HCT116 (cell line): ENCODE data around the gene FGD5. TPM values are rescaled to one million over a fixed set of nuclear protein-coding genes. Genes with fewer than 3 reads are reported as not detected.

ENCODE experiments used
- ATAC-seq: fragments of 200-7000 bp; cut with Tn5 transposase; 2 replicates; pipeline ENCODE4 v1.9.1; 2020; ENCODE audit warnings: mild to moderate bottlenecking, moderate library complexity
- BruUV-seq: library from RNA; stranded (reverse); fragments of 400-500 nt; replicated peaks from 2 replicates; lab custom pipeline; 2021; lab: Mats Ljungman, UMichigan
- CTCF ChIA-PET: fragments of 300-600 bp; sonication (Branson Sonifier 250); formaldehyde crosslinking; loops from one replicate; lab custom pipeline; 2021; ENCODE audit warnings: antibody characterized with exemption; lab: Charles Lee
- POLR2A ChIA-PET: fragments of 300-600, 350-600 bp; sonication (Branson Sonifier 250); formaldehyde crosslinking; loops from one replicate; lab custom pipeline; 2021; ENCODE audit warnings: antibody characterized with exemption; lab: Charles Lee
- RAD21 ChIA-PET, 2 experiments: fragments of 300-600 bp; sonication (Branson Sonifier 250); formaldehyde crosslinking; loops; one replicate each; lab custom pipeline; 2023; ENCODE audit warnings: low total read pairs in 2 of 2; ENCODE audit not compliant: uncharacterized antibody in 2 of 2, unreplicated experiment in 2 of 2, low non-redundant PET in 1 of 2; lab: Charles Lee
- DNase-seq: peaks from one replicate; pipeline ENCODE4 v3.0.0-alpha.2; 2010; ENCODE audit warnings: low read depth, low spot score
- H2AFZ ChIP-seq: fragments of 200-600 bp; shearing (Covaris generic), sonication (generic); 2 replicates; pipeline ENCODE4 v1.6.1; 2017; ENCODE audit warnings: low read depth, mixed run types, mixed read lengths, antibody characterized with exemption, low read length; ENCODE audit not compliant: poor library complexity, severe bottlenecking
- H3K27ac ChIP-seq: 2 replicates; pipeline ENCODE4 v1.5.1; 2012; ENCODE audit warnings: low read depth, low read length
- H3K27me3 ChIP-seq: fragments of 200-600 bp; sonication (generic); 2 replicates; pipeline ENCODE4 v1.6.1; 2016; ENCODE audit warnings: mixed run types, low read length, mixed read lengths; ENCODE audit not compliant: insufficient read depth
- H3K36me3 ChIP-seq, 2 experiments: fragments of 200-500 bp in 1 of 2; fragments of 200-600 bp in 1 of 2; sonication (Bioruptor generic) in 1 of 2; sonication (generic) in 1 of 2; 2 replicates each; pipeline versions ENCODE4 v1.5.1 to v1.6.1; 2014 to 2016; ENCODE audit warnings: low read length in 2 of 2, inconsistent platforms in 1 of 2, mixed read lengths in 1 of 2, mixed run types in 1 of 2; ENCODE audit not compliant: insufficient read depth in 2 of 2, control insufficient read depth in 1 of 2
- H3K4me1 ChIP-seq, 2 experiments: fragments of 200-600 bp in 1 of 2; sonication (generic) in 1 of 2; 2 replicates each; pipeline versions ENCODE4 v1.5.1 to v1.6.1; 2012 to 2017; ENCODE audit warnings: low read length in 2 of 2, inconsistent platforms in 1 of 2, mild to moderate bottlenecking in 1 of 2, mixed read lengths in 1 of 2, mixed run types in 1 of 2, moderate library complexity in 1 of 2; ENCODE audit not compliant: insufficient read depth in 2 of 2, control insufficient read depth in 1 of 2
- H3K4me2 ChIP-seq: fragments of 200-600 bp; sonication (generic); 2 replicates; pipeline ENCODE4 v1.6.1; 2017; ENCODE audit warnings: mixed run types, low read length, mixed read lengths
- H3K4me3 ChIP-seq, 2 experiments: fragments of 200-600 bp in 1 of 2; sonication (generic) in 1 of 2; replicated peaks in 1 of 2; 2 replicates each; pipeline ENCODE4 v1.5.1; 2011 to 2016; ENCODE audit warnings: low read length in 2 of 2, control low read depth in 1 of 2, low read depth in 1 of 2, mild to moderate bottlenecking in 1 of 2, mixed read lengths in 1 of 2, mixed run types in 1 of 2
- H3K79me2 ChIP-seq: fragments of 200-600 bp; sonication (generic); 2 replicates; pipeline ENCODE4 v1.6.1; 2017; ENCODE audit warnings: mild to moderate bottlenecking, mixed run types, low read length, moderate library complexity, mixed read lengths; ENCODE audit not compliant: insufficient read depth
- H3K9ac ChIP-seq: fragments of 200-600 bp; sonication (generic); 2 replicates; pipeline ENCODE4 v1.6.1; 2016; ENCODE audit warnings: low read length, mixed read lengths
- H3K9me2 ChIP-seq: fragments of 200-600 bp; sonication (generic), shearing (Covaris generic); 2 replicates; pipeline ENCODE4 v1.6.1; 2017; ENCODE audit warnings: mixed run types, mild to moderate bottlenecking, moderate library complexity; ENCODE audit not compliant: insufficient read depth
- H3K9me3 ChIP-seq, 2 experiments: fragments of 200-500 bp in 1 of 2; fragments of 200-600 bp in 1 of 2; sonication (Bioruptor generic) in 1 of 2; sonication (generic) in 1 of 2; 2 replicates each; pipeline ENCODE4 v1.6.1; 2014 to 2017; ENCODE audit warnings: low read length in 2 of 2, mixed read lengths in 2 of 2, inconsistent platforms in 1 of 2, low read depth in 1 of 2, mild to moderate bottlenecking in 1 of 2, mixed run types in 1 of 2, moderate library complexity in 1 of 2; ENCODE audit not compliant: control insufficient read depth in 1 of 2, insufficient read depth in 1 of 2
- H4K20me1 ChIP-seq: fragments of 200-600 bp; sonication (generic), shearing (Covaris generic); 2 replicates; pipeline ENCODE4 v1.6.1; 2017; ENCODE audit warnings: mixed run types, mild to moderate bottlenecking, moderate library complexity; ENCODE audit not compliant: insufficient read depth
- CBX3 ChIP-seq: IDR thresholded peaks from 2 replicates; pipeline ENCODE4 v1.6.1; 2012; ENCODE audit warnings: low read depth
- CEBPB ChIP-seq: IDR thresholded peaks from 2 replicates; pipeline ENCODE4 v1.6.1; 2012; ENCODE audit warnings: low read depth
- EGR1 ChIP-seq: IDR thresholded peaks from 2 replicates; pipeline ENCODE4 v1.6.1; 2012; ENCODE audit warnings: low read depth
- ELF1 ChIP-seq: IDR thresholded peaks from 2 replicates; pipeline ENCODE4 v1.6.1; 2012; ENCODE audit warnings: low read depth, borderline replicate concordance
- EZH2 ChIP-seq: fragments of 200-600 bp; sonication (generic); IDR thresholded peaks from 2 replicates; pipeline ENCODE4 v1.6.1; 2017; ENCODE audit warnings: antibody characterized with exemption, mixed run types
- EZH2phosphoT487 ChIP-seq: fragments of 200-600 bp; IDR thresholded peaks from 2 replicates; pipeline ENCODE4 v1.6.1; 2018; ENCODE audit warnings: antibody characterized with exemption, borderline replicate concordance
- FOSL1 ChIP-seq: IDR thresholded peaks from 2 replicates; pipeline ENCODE4 v1.6.1; 2012; ENCODE audit warnings: low read depth
- JUND ChIP-seq: IDR thresholded peaks from 2 replicates; pipeline ENCODE4 v1.6.1; 2012
- POLR2AphosphoS5 ChIP-seq: IDR thresholded peaks from 2 replicates; pipeline ENCODE4 v1.6.1; 2011; ENCODE audit warnings: mild to moderate bottlenecking, low read depth, low read length, moderate library complexity
- REST ChIP-seq: IDR thresholded peaks from 2 replicates; pipeline ENCODE4 v1.6.1; 2012; ENCODE audit warnings: low read depth
- SIN3A ChIP-seq: IDR thresholded peaks from 2 replicates; pipeline ENCODE4 v1.6.1; 2012; ENCODE audit warnings: low read depth
- SP1 ChIP-seq: IDR thresholded peaks from 2 replicates; pipeline ENCODE4 v1.6.1; 2012; ENCODE audit warnings: low read depth
- SRF ChIP-seq: IDR thresholded peaks from 2 replicates; pipeline ENCODE4 v1.6.1; 2012; ENCODE audit warnings: low read depth
- TCF7L2 ChIP-seq: IDR thresholded peaks from 2 replicates; pipeline ENCODE4 v1.7.0; 2011; ENCODE audit warnings: borderline replicate concordance, inconsistent platforms; ENCODE audit not compliant: insufficient read depth, insufficient read length; ENCODE audit errors: extremely low read depth
- YY1 ChIP-seq: IDR thresholded peaks from 2 replicates; pipeline ENCODE4 v1.6.1; 2011; ENCODE audit warnings: low read length, low read depth, moderate library complexity, mild to moderate bottlenecking; ENCODE audit not compliant: insufficient replicate concordance; ENCODE audit errors: extremely low read depth
- ZFX ChIP-seq: fragments of 450-650 bp; IDR thresholded peaks from 2 replicates; pipeline ENCODE4 v1.6.1; 2017
- ZNF274 ChIP-seq: fragments of 200-500 bp; sonication (Bioruptor generic); IDR thresholded peaks from 2 replicates; pipeline ENCODE4 v1.6.1; 2014; ENCODE audit warnings: mild to moderate bottlenecking, low read depth, low read length, inconsistent platforms
- intact Hi-C: fragments of 100-400 bp; cut with micrococcal nuclease; formaldehyde crosslinking; loops from 2 replicates; pipeline ENCODE4 v1.10.0; 2022
- total RNA-seq: library from RNA; stranded (reverse); gene quantifications from one replicate; pipeline ENCODE4 v1.2.1, GENCODE V29; 2021; ENCODE audit not compliant: unreplicated experiment
- TF ChIP-seq, protein P1 (sequence below): IDR thresholded peaks from 2 replicates; pipeline ENCODE4 v1.6.1; 2011; ENCODE audit warnings: mild to moderate bottlenecking, low read length, moderate library complexity; ENCODE audit not compliant: insufficient replicate concordance; ENCODE audit errors: extremely low read depth
- TF ChIP-seq, protein P2 (sequence below): IDR thresholded peaks from 2 replicates; pipeline ENCODE4 v1.6.1; 2012

FGD5 gene
- total RNA-seq, 1 experiment from 2014 or later: 0.22 TPM

- RAD21 ChIA-PET: no interaction called here
- intact Hi-C loops: no loop called here
- Histone ChIP-seq H3K4me1 (no peaks in the 10 kb centered on the region), H2AFZ (no peak overlapping the region), H4K20me1 (no peaks in the 10 kb centered on the region), H3K4me3 (no peak overlapping the region), H3K9me2 (no peaks in the 10 kb centered on the region), H3K27ac (no peak overlapping the region), H3K4me2 (no peak overlapping the region), H3K9me3 (no peaks in the 10 kb centered on the region), H3K79me2 (no peaks in the 10 kb centered on the region), H3K9ac (no peak overlapping the region), H3K36me3 (no peaks in the 10 kb centered on the region)
- POLR2A ChIA-PET: no interaction called here
- CTCF ChIA-PET: no interaction called here
- no peak for DNase-seq
- ATAC-seq: no peak
- no peak for TF ChIP-seq EGR1
- no peak for TF ChIP-seq JUND
- no peak for TF ChIP-seq SP1
- TF ChIP-seq ELF1: no peak
- no peak for TF ChIP-seq CBX3
- no peak for TF ChIP-seq ZNF274
- TF ChIP-seq SIN3A: no peak
- TF ChIP-seq, protein P1, sequence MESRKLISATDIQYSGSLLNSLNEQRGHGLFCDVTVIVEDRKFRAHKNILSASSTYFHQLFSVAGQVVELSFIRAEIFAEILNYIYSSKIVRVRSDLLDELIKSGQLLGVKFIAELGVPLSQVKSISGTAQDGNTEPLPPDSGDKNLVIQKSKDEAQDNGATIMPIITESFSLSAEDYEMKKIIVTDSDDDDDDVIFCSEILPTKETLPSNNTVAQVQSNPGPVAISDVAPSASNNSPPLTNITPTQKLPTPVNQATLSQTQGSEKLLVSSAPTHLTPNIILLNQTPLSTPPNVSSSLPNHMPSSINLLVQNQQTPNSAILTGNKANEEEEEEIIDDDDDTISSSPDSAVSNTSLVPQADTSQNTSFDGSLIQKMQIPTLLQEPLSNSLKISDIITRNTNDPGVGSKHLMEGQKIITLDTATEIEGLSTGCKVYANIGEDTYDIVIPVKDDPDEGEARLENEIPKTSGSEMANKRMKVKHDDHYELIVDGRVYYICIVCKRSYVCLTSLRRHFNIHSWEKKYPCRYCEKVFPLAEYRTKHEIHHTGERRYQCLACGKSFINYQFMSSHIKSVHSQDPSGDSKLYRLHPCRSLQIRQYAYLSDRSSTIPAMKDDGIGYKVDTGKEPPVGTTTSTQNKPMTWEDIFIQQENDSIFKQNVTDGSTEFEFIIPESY: no peak
- no peak for TF ChIP-seq POLR2AphosphoS5
- TF ChIP-seq ZFX: no peak
- no peak for TF ChIP-seq EZH2
- TF ChIP-seq, protein P2, sequence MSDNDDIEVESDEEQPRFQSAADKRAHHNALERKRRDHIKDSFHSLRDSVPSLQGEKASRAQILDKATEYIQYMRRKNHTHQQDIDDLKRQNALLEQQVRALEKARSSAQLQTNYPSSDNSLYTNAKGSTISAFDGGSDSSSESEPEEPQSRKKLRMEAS: no peak
- no peak for TF ChIP-seq EZH2phosphoT487
- no peak for TF ChIP-seq YY1
- TF ChIP-seq CEBPB: no peak
- TF ChIP-seq TCF7L2: no peak
- TF ChIP-seq FOSL1: no peak
- TF ChIP-seq SRF: no peak
- TF ChIP-seq REST: no peak
- TF ChIP-seq, all 23 proteins: peak for 0
- H3K27me3 ChIP-seq: peaks cover 15% of the 10 kb centered on the region; the same call in 1 of the 2 replicates
- no TSS peak for BruUV-seq
These were observed 19.1 kb downstream of the FGD5 start for GRCh38 chr3:14837878-14838258.
